ENCODE results near the gene C1orf159.
"Not testable (repeated sequence)": the region's sequence is repeated elsewhere in the genome, so short reads cannot be mapped to it uniquely, and the experiment has no call there.

Gene C1orf159

GRCh38 chr1:1067284-1067859, 48.5 kb downstream of the C1orf159 start:
- DNase-seq (ENCODE audit: low spot score) = no peak

GRCh38 chr1:1066403-1067283, 49.2 kb downstream of the C1orf159 start:
- DNase-seq (ENCODE audit: low spot score) = no peak

GRCh38 chr1:1065940-1066304, 50.0 kb downstream of the C1orf159 start:
- not testable (repeated sequence) for DNase-seq (ENCODE audit: low spot score)

- DNase-seq (ENCODE audit: low spot score) = no peak
Measured at GRCh38 chr1:1065265-1065939, 50.5 kb downstream of the C1orf159 start.

- peak; percentile 92 for DNase-seq (ENCODE audit: low spot score)
Measured at GRCh38 chr1:1063945-1064831, 51.7 kb downstream of the C1orf159 start.

GRCh38 chr1:1063261-1063944, 52.5 kb downstream of the C1orf159 start:
- DNase-seq (ENCODE audit: low spot score) = no peak

GRCh38 chr1:1062348-1063163, 53.3 kb downstream of the C1orf159 start:
- DNase-seq (ENCODE audit: low spot score) = no peak

- no peak for DNase-seq (ENCODE audit: low spot score)
Measured at GRCh38 chr1:1061682-1062345, 54.1 kb downstream of the C1orf159 start.

- no peak for DNase-seq (ENCODE audit: low spot score)
Measured at GRCh38 chr1:1060281-1061000, 55.4 kb downstream of the C1orf159 start.

- peak; percentile 90 for DNase-seq (ENCODE audit: low spot score)
Measured at GRCh38 chr1:1059494-1060280, 56.2 kb downstream of the C1orf159 start.

- peak; percentile 84 for DNase-seq (ENCODE audit: low spot score)
Measured at GRCh38 chr1:1058921-1059493, 56.9 kb downstream of the C1orf159 start.

- peak; percentile 82 for DNase-seq (ENCODE audit: low spot score)
Measured at GRCh38 chr1:1058088-1058905, 57.6 kb downstream of the C1orf159 start.

GRCh38 chr1:1057769-1058087, 58.2 kb downstream of the C1orf159 start:
- not testable (repeated sequence) for DNase-seq (ENCODE audit: low spot score)

- no peak for DNase-seq (ENCODE audit: low spot score)
Measured at GRCh38 chr1:1055841-1056736, 59.8 kb downstream of the C1orf159 start.

- no peak for DNase-seq (ENCODE audit: low spot score)
Measured at GRCh38 chr1:1054971-1055370, 60.9 kb downstream of the C1orf159 start.

GRCh38 chr1:1054099-1054700, 61.7 kb downstream of the C1orf159 start:
- no peak for DNase-seq (ENCODE audit: low spot score)

Measured in HuH-7 (cell line).